ENCODE results near the gene CRYM.

GRCh38 chr16:21214086-21214485 is 64.0 kb downstream of the CRYM start:
- no peak for TF ChIP-seq POLR2A (IDR thresholded peaks at IDR 0.05)
- no peak for TF ChIP-seq CTCF (IDR thresholded peaks at IDR 0.05)
